HepG2 (cell line): Measurements from ENCODE around the gene IP6K3. TPM values are rescaled to one million over a fixed set of nuclear protein-coding genes. Genes with fewer than 3 reads are reported as not detected.

Experiments used
- BORCS8-MEF2B ChIP-seq: sonication (generic); formaldehyde crosslinking; IDR thresholded peaks from 2 replicates; pipeline ENCODE4 v1.8.0; 2022; ENCODE audit warnings: mild to moderate bottlenecking, missing genetic modification reagents
- DMAP1 ChIP-seq: IDR thresholded peaks from 2 replicates; pipeline ENCODE4 v1.6.1; 2016
- JUNB ChIP-seq: sonication (generic); formaldehyde crosslinking; IDR thresholded peaks from 2 replicates; pipeline ENCODE4 v1.8.0; 2022; ENCODE audit warnings: missing genetic modification reagents, mild to moderate bottlenecking, borderline replicate concordance
- MATR3 ChIP-seq: sonication (generic); formaldehyde crosslinking; IDR thresholded peaks from 2 replicates; pipeline ENCODE4 v1.4.0; 2020; ENCODE audit warnings: missing genetic modification reagents
- ONECUT2 ChIP-seq: sonication (generic); formaldehyde crosslinking; IDR thresholded peaks from 2 replicates; pipeline ENCODE4 v1.4.0; 2020; ENCODE audit warnings: missing genetic modification reagents
- RARA ChIP-seq: IDR thresholded peaks from 2 replicates; pipeline ENCODE4 v1.6.1; 2016; ENCODE audit warnings: missing genetic modification reagents, missing compliant biosample characterization
- RBAK ChIP-seq: sonication (generic); formaldehyde crosslinking; IDR thresholded peaks from 2 replicates; pipeline ENCODE4 v1.5.1; 2020; ENCODE audit warnings: mild to moderate bottlenecking, missing genetic modification reagents
- RORA ChIP-seq: sonication (generic); formaldehyde crosslinking; IDR thresholded peaks from 2 replicates; pipeline ENCODE4 v1.5.0; 2020; ENCODE audit warnings: mild to moderate bottlenecking, missing genetic modification reagents, moderate library complexity
- SIX4 ChIP-seq: sonication (generic); formaldehyde crosslinking; IDR thresholded peaks from 2 replicates; pipeline ENCODE4 v1.4.0; 2020; ENCODE audit warnings: missing genetic modification reagents
- SMAD9 ChIP-seq: sonication (generic); formaldehyde crosslinking; IDR thresholded peaks from 2 replicates; pipeline ENCODE4 v1.5.1; 2020; ENCODE audit warnings: mild to moderate bottlenecking, missing genetic modification reagents
- SMARCC2 ChIP-seq: fragments of 450-650 bp; IDR thresholded peaks from 2 replicates; pipeline ENCODE4 v1.6.1; 2017; ENCODE audit warnings: antibody characterized with exemption, mild to moderate bottlenecking
- SP4 ChIP-seq: sonication (generic); formaldehyde crosslinking; IDR thresholded peaks from 2 replicates; pipeline ENCODE4 v1.8.1; 2023; ENCODE audit warnings: mild to moderate bottlenecking, missing genetic modification reagents
- SRF ChIP-seq: IDR thresholded peaks from 2 replicates; pipeline ENCODE4 v1.6.1; 2011; ENCODE audit warnings: mild to moderate bottlenecking, low read depth, low read length, moderate library complexity
- TAF1 ChIP-seq: sonication (generic); formaldehyde crosslinking; IDR thresholded peaks from 2 replicates; pipeline ENCODE4 v1.4.0; 2020; ENCODE audit warnings: missing genetic modification reagents
- TBP ChIP-seq: sonication (generic); formaldehyde crosslinking; IDR thresholded peaks from 2 replicates; pipeline ENCODE4 v1.5.0; 2020; ENCODE audit warnings: missing genetic modification reagents
- TBX2 ChIP-seq: sonication (generic); formaldehyde crosslinking; IDR thresholded peaks from 2 replicates; pipeline ENCODE4 v1.5.0; 2020; ENCODE audit warnings: missing genetic modification reagents, mild to moderate bottlenecking, borderline replicate concordance
- ZC3H13 ChIP-seq: sonication (generic); formaldehyde crosslinking; IDR thresholded peaks from 2 replicates; pipeline ENCODE4 v1.8.1; 2023; ENCODE audit warnings: mild to moderate bottlenecking, missing genetic modification reagents, moderate library complexity
- ZFP36L1 ChIP-seq: sonication (generic); formaldehyde crosslinking; IDR thresholded peaks from 2 replicates; pipeline ENCODE4 v1.8.0; 2022; ENCODE audit warnings: mild to moderate bottlenecking, missing genetic modification reagents, moderate library complexity
- ZFP90 ChIP-seq: sonication (generic); formaldehyde crosslinking; IDR thresholded peaks from 2 replicates; pipeline ENCODE4 v1.8.0; 2022; ENCODE audit warnings: missing genetic modification reagents, mild to moderate bottlenecking, inconsistent platforms, borderline replicate concordance
- ZNF124 ChIP-seq: sonication (generic); formaldehyde crosslinking; IDR thresholded peaks from 2 replicates; pipeline ENCODE4 v1.4.0; 2020; ENCODE audit warnings: missing genetic modification reagents
- ZNF350 ChIP-seq: sonication (generic); formaldehyde crosslinking; IDR thresholded peaks from 2 replicates; pipeline ENCODE4 v1.4.0; 2020; ENCODE audit warnings: mild to moderate bottlenecking, low read depth, missing genetic modification reagents, borderline replicate concordance
- ZNF678 ChIP-seq: sonication (generic); formaldehyde crosslinking; IDR thresholded peaks from 2 replicates; pipeline ENCODE4 v1.4.0; 2020; ENCODE audit warnings: mild to moderate bottlenecking, missing genetic modification reagents
- polyA plus RNA-seq, 8 experiments: library from polyadenylated mRNA; depleted of rRNA in 3 of 8; stranded (reverse) in 7 of 8; unstranded in 1 of 8; fragments of >200 nt; fragmentation: Illumina TruSeq in 4 of 8; extraction: Trizol in 4 of 8; gene quantifications; 2 replicates each; pipeline versions ENCODE4 v1.2.1 to v1.2.3, GENCODE V29; 2011 to 2016; ENCODE audit warnings: low read depth in 4 of 8, missing spikeins in 1 of 8, mixed read lengths in 1 of 8; ENCODE audit not compliant: insufficient read depth in 1 of 8
- total RNA-seq, 5 experiments: library from RNA; depleted of rRNA; stranded (reverse); fragments of >200 nt; fragmentation: Illumina TruSeq; extraction: Trizol; gene quantifications; 2 replicates each; pipeline ENCODE4 v1.2.3, GENCODE V29; 2016; ENCODE audit warnings: low read depth in 1 of 5
- TF ChIP-seq, protein P1 (sequence below): sonication (generic); formaldehyde crosslinking; IDR thresholded peaks from 2 replicates; pipeline ENCODE4 v1.4.0; 2020; ENCODE audit warnings: missing genetic modification reagents, borderline replicate concordance
- TF ChIP-seq, protein P2 (sequence below): sonication (generic); formaldehyde crosslinking; IDR thresholded peaks from 2 replicates; pipeline ENCODE4 v1.4.0; 2020; ENCODE audit warnings: mild to moderate bottlenecking, missing genetic modification reagents
- TF ChIP-seq, protein P3 (sequence below): sonication (generic); formaldehyde crosslinking; IDR thresholded peaks from 2 replicates; pipeline ENCODE4 v1.5.0; 2020; ENCODE audit warnings: missing genetic modification reagents, mild to moderate bottlenecking, borderline replicate concordance
- TF ChIP-seq, protein P4 (sequence below): IDR thresholded peaks from 2 replicates; pipeline ENCODE4 v1.6.1; 2016; ENCODE audit warnings: mild to moderate bottlenecking, missing biosample characterization, missing genetic modification reagents

The IP6K3 gene
- total and polyA plus RNA-seq, 2 of the 13 experiments (the other 11 are each of a cell fraction or from before 2014, with no cell fraction given), result 0.11 to 0.18 TPM

DNA sequence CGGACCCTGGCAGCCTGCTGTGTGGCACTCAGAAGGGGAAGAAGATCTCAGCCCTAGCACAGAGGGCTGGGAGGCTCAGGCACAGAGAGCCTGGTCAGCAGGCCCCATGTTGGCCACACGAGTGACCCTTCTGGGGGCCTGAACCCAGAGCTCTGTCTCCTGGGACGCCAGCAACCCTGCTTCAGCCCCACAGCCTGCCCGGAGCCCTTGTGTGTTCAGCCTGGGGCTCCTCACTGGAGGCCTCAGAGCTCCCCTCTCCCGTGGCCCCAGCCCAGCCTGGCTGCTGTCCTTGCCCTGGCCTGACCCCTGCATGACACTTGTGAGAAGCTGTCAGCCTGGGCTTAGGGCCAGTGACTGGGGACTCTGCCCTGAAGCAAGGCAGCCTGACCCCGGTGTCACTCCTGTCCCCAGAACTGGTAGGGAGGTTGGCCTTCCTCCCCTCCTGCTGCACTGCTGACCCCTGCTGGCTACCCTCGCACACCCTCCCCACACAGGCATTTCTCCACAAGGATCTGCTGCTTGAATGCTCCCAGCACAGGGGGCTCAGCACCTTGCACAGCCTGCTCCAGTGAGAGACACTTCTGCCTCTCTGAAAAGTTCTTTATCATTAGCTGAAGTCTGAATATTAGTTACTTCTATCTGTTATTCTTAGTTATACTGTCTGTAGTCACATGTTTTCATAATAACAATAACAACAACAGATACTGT lies 15.4 kb upstream of the IP6K3 start (continued):
- TF ChIP-seq RARA (CRISPR knock-in tag) (peak; percentile 99), TBX2 (peak; percentile 98), SP4 (CRISPR knock-in tag) (no peak; the same call in 1 of the 2 replicates), RBAK (CRISPR knock-in tag) (no peak), ZFP36L1 (CRISPR knock-in tag) (no peak), ZNF678 (CRISPR knock-in tag) (no peak), SMAD9 (no peak), DMAP1 (CRISPR knock-in tag) (peak; percentile 22; the same call in 1 of the 2 replicates), ONECUT2 (CRISPR knock-in tag) (no peak), ZNF350 (peak; percentile 92), ZC3H13 (CRISPR knock-in tag) (no peak), BORCS8-MEF2B (CRISPR knock-in tag) (no peak; the same call in none of the 2 replicates), ZNF124 (CRISPR knock-in tag) (peak; percentile 76), SMARCC2 (no peak), SRF (no peak), TBP (CRISPR knock-in tag) (no peak), RORA (CRISPR knock-in tag) (no peak), ZFP90 (CRISPR knock-in tag) (peak; percentile 78), MATR3 (CRISPR knock-in tag) (no peak), TAF1 (CRISPR knock-in tag) (no peak), SIX4 (CRISPR knock-in tag) (no peak; the same call in 1 of the 2 replicates), JUNB (no peak)
- TF ChIP-seq, protein P1, sequence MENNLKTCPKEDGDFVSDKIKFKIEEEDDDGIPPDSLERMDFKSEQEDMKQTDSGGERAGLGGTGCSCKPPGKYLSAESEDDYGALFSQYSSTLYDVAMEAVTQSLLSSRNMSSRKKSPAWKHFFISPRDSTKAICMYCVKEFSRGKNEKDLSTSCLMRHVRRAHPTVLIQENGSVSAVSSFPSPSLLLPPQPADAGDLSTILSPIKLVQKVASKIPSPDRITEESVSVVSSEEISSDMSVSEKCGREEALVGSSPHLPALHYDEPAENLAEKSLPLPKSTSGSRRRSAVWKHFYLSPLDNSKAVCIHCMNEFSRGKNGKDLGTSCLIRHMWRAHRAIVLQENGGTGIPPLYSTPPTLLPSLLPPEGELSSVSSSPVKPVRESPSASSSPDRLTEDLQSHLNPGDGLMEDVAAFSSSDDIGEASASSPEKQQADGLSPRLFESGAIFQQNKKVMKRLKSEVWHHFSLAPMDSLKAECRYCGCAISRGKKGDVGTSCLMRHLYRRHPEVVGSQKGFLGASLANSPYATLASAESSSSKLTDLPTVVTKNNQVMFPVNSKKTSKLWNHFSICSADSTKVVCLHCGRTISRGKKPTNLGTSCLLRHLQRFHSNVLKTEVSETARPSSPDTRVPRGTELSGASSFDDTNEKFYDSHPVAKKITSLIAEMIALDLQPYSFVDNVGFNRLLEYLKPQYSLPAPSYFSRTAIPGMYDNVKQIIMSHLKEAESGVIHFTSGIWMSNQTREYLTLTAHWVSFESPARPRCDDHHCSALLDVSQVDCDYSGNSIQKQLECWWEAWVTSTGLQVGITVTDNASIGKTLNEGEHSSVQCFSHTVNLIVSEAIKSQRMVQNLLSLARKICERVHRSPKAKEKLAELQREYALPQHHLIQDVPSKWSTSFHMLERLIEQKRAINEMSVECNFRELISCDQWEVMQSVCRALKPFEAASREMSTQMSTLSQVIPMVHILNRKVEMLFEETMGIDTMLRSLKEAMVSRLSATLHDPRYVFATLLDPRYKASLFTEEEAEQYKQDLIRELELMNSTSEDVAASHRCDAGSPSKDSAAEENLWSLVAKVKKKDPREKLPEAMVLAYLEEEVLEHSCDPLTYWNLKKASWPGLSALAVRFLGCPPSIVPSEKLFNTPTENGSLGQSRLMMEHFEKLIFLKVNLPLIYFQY (CRISPR knock-in tag), result peak; percentile 87
- TF ChIP-seq, protein P2, sequence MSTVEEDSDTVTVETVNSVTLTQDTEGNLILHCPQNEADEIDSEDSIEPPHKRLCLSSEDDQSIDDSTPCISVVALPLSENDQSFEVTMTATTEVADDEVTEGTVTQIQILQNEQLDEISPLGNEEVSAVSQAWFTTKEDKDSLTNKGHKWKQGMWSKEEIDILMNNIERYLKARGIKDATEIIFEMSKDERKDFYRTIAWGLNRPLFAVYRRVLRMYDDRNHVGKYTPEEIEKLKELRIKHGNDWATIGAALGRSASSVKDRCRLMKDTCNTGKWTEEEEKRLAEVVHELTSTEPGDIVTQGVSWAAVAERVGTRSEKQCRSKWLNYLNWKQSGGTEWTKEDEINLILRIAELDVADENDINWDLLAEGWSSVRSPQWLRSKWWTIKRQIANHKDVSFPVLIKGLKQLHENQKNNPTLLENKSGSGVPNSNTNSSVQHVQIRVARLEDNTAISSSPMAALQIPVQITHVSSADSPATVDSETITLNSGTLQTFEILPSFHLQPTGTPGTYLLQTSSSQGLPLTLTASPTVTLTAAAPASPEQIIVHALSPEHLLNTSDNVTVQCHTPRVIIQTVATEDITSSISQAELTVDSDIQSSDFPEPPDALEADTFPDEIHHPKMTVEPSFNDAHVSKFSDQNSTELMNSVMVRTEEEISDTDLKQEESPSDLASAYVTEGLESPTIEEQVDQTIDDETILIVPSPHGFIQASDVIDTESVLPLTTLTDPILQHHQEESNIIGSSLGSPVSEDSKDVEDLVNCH (CRISPR knock-in tag), result no peak
- TF ChIP-seq, protein P3, sequence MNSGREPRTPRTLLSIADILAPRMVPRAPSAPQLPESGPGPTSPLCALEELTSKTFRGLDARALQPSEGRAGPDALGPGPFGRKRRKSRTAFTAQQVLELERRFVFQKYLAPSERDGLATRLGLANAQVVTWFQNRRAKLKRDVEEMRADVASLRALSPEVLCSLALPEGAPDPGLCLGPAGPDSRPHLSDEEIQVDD, result no peak
- TF ChIP-seq, protein P4, sequence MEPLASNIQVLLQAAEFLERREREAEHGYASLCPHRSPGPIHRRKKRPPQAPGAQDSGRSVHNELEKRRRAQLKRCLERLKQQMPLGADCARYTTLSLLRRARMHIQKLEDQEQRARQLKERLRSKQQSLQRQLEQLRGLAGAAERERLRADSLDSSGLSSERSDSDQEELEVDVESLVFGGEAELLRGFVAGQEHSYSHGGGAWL (CRISPR knock-in tag), result no peak; the same call in 1 of the 2 replicates
